ENCODE data around the gene SLC22A25.

Gene SLC22A25

GRCh38 chr11:63235471-63236461, 7.6 kb downstream of the SLC22A25 start:
- DNase-seq (ENCODE audit: low read depth) = peak; percentile 27

- DNase-seq (ENCODE audit: low read depth) = no peak
Measured at GRCh38 chr11:63229815-63230214, 13.6 kb downstream of the SLC22A25 start.

GRCh38 chr11:63227521-63228107, 15.8 kb downstream of the SLC22A25 start:
- DNase-seq (ENCODE audit: low read depth) = no peak

GRCh38 chr11:63226488-63227114, 16.8 kb downstream of the SLC22A25 start:
- no peak for DNase-seq (ENCODE audit: low read depth)

GRCh38 chr11:63214093-63214492, 29.3 kb downstream of the SLC22A25 start:
- DNase-seq (ENCODE audit: low read depth) = no peak

- no peak for DNase-seq (ENCODE audit: low read depth)
Measured at GRCh38 chr11:63212742-63213141, 30.7 kb downstream of the SLC22A25 start.

GRCh38 chr11:63210111-63210510, 33.3 kb downstream of the SLC22A25 start:
- DNase-seq (ENCODE audit: low read depth) = no peak

Data from activated T-cell treated with anti-CD3 and anti-CD28 coated beads for 1 hour (primary cell).